ENCODE results near the gene NRXN3. TPM values are rescaled to one million over a fixed set of nuclear protein-coding genes. Genes with fewer than 3 reads are reported as not detected.

Gene NRXN3
- total RNA-seq, 1 experiment from 2014 or later, result not detected

DNA sequence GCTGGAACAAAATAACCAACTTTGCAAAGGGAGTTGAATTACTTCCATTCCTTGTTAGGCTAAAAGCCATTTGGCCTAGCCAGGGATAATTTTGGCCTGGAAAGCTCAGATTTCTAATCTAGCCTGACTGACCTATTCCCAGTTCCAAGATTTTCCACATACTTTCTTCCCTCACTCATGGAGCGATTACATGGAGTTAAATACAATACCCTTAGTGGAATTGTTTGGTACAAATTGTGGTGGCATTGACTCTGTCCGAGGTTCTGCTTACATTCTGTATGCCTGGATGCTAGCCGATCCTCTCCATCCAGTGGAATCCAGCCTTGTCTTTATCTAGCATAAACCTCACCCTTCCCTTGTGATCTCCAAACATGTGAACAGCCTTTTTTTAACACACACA, 1076.0 kb downstream of the NRXN3 start:
- TF ChIP-seq TCF7L2 (IDR thresholded peaks at IDR 0.05; ENCODE audit: low read depth, low read length), result no peak
- no peak for TF ChIP-seq CTCF (IDR thresholded peaks at IDR 0.05)
- TF ChIP-seq, protein P1, sequence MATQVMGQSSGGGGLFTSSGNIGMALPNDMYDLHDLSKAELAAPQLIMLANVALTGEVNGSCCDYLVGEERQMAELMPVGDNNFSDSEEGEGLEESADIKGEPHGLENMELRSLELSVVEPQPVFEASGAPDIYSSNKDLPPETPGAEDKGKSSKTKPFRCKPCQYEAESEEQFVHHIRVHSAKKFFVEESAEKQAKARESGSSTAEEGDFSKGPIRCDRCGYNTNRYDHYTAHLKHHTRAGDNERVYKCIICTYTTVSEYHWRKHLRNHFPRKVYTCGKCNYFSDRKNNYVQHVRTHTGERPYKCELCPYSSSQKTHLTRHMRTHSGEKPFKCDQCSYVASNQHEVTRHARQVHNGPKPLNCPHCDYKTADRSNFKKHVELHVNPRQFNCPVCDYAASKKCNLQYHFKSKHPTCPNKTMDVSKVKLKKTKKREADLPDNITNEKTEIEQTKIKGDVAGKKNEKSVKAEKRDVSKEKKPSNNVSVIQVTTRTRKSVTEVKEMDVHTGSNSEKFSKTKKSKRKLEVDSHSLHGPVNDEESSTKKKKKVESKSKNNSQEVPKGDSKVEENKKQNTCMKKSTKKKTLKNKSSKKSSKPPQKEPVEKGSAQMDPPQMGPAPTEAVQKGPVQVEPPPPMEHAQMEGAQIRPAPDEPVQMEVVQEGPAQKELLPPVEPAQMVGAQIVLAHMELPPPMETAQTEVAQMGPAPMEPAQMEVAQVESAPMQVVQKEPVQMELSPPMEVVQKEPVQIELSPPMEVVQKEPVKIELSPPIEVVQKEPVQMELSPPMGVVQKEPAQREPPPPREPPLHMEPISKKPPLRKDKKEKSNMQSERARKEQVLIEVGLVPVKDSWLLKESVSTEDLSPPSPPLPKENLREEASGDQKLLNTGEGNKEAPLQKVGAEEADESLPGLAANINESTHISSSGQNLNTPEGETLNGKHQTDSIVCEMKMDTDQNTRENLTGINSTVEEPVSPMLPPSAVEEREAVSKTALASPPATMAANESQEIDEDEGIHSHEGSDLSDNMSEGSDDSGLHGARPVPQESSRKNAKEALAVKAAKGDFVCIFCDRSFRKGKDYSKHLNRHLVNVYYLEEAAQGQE (IDR thresholded peaks at IDR 0.05; ENCODE audit: insufficient read depth in 1 of 2, low read depth in 2 of 2, low read length in 1 of 2), result no peak
- TF ChIP-seq POLR2AphosphoS5 (IDR thresholded peaks at IDR 0.05; ENCODE audit: low read depth, low read length), result no peak
- Histone ChIP-seq H3K36me3 (ENCODE audit: control insufficient read depth, insufficient read depth, low read length) (no peaks in the 10 kb centered on the region), H3K27me3 (ENCODE audit: control insufficient read depth, insufficient read depth, low read length) (no peaks in the 10 kb centered on the region), H3K9me3 (ENCODE audit: control insufficient read depth, insufficient read depth, low read depth, low read length) (no peaks in the 10 kb centered on the region), H3K27ac (ENCODE audit: low read length) (no peak overlapping the region), H3K4me3 (ENCODE audit: low read depth in 2 of 2, low read length in 2 of 2) (no peak overlapping the region), H3K4me1 (ENCODE audit: control insufficient read depth, insufficient read depth, low read length) (no peaks in the 10 kb centered on the region)
- DNase-seq (ENCODE audit: low read depth, low spot score) (no peak), ATAC-seq (no peak)
- no TSS peak for BruUV-seq (replicated peaks)
- intact Hi-C loops (cut with micrococcal nuclease; ENCODE audit: unreplicated experiment), result no loop called here
- in situ Hi-C loops (cut with HindIII; ENCODE audit: low pct_unique_long_range_greater_than_20kb, low sequenced_read_pairs), result no loop called here
- ChIA-PET POLR2A (no interaction called here), CTCF (no interaction called here)

DNA sequence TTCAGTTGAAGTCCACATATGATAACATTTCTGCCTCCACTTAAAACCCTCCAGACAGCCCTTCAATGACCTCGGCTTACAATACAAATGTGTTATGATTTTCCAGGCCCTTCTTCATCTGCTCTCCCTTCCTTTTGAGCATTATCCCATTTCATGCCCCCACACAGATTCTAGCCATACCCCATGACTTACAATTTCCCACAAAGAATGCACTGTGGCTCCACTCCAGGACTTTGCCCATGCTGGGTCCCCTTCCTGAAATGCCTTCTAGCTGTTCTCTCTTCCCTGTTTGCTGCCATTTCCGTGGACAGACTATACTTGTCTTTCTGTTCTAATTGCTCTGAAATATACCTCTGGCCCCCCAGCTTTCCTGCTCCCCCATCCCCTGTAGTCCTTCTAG, 1078.0 kb downstream of the NRXN3 start:
- Histone ChIP-seq H3K27me3 (ENCODE audit: control insufficient read depth, insufficient read depth, low read length) (no peaks in the 10 kb centered on the region), H3K9me3 (ENCODE audit: control insufficient read depth, insufficient read depth, low read depth, low read length) (no peaks in the 10 kb centered on the region), H3K36me3 (ENCODE audit: control insufficient read depth, insufficient read depth, low read length) (no peaks in the 10 kb centered on the region), H3K27ac (ENCODE audit: low read length) (no peak overlapping the region), H3K4me3 (ENCODE audit: low read depth in 2 of 2, low read length in 2 of 2) (no peak overlapping the region), H3K4me1 (ENCODE audit: control insufficient read depth, insufficient read depth, low read length) (no peaks in the 10 kb centered on the region)
- intact Hi-C loops (cut with micrococcal nuclease; ENCODE audit: unreplicated experiment), result no loop called here
- TF ChIP-seq, protein P1 (IDR thresholded peaks at IDR 0.05; ENCODE audit: insufficient read depth in 1 of 2, low read depth in 2 of 2, low read length in 1 of 2), result no peak
- TF ChIP-seq CTCF (IDR thresholded peaks at IDR 0.05), result no peak
- no peak for TF ChIP-seq TCF7L2 (IDR thresholded peaks at IDR 0.05; ENCODE audit: low read depth, low read length)
- DNase-seq (ENCODE audit: low read depth, low spot score) (no peak), ATAC-seq (no peak)
- no TSS peak for BruUV-seq (replicated peaks)
- ChIA-PET POLR2A (no interaction called here), CTCF (no interaction called here)
- in situ Hi-C loops (cut with HindIII; ENCODE audit: low pct_unique_long_range_greater_than_20kb, low sequenced_read_pairs), result no loop called here

All from Panc1 (cell line).